ENCODE measurements around the gene MAPKAP1.

GRCh38 chr9:125470189-125470588 is 236.8 kb downstream of the MAPKAP1 start:
- TF ChIP-seq POLR2A (IDR thresholded peaks at IDR 0.05; ENCODE audit: low read length) = no peak
- TF ChIP-seq GATA1 (IDR thresholded peaks at IDR 0.05; ENCODE audit: low read depth, low read length) = no peak
